MG63 (cell line): ENCODE measurements around the gene FCAMR. TPM values are rescaled to one million over a fixed set of nuclear protein-coding genes. Genes with fewer than 3 reads are reported as not detected.

Experiments
- DNase-seq: peaks from one replicate; pipeline ENCODE4 v3.0.0-alpha.2; 2020
- H3K27me3 ChIP-seq: fragments of 250-450 bp; sonication (Bioruptor Pico); 2 replicates; pipeline ENCODE4 v1.5.1; 2020; ENCODE audit warnings: mild to moderate bottlenecking, moderate library complexity
- H3K36me3 ChIP-seq: fragments of 250-450 bp; sonication (Bioruptor Pico); 2 replicates; pipeline ENCODE4 v1.5.1; 2020; ENCODE audit warnings: mild to moderate bottlenecking, moderate library complexity
- H3K4me3 ChIP-seq: fragments of 250-450 bp; sonication (Bioruptor Pico); 2 replicates; pipeline ENCODE4 v1.5.1; 2020; ENCODE audit warnings: mild to moderate bottlenecking, moderate library complexity
- H3K9me3 ChIP-seq: fragments of 250-450 bp; sonication (Bioruptor Pico); 2 replicates; pipeline ENCODE4 v1.5.1; 2020; ENCODE audit warnings: mild to moderate bottlenecking, moderate library complexity
- total RNA-seq: library from RNA; depleted of rRNA; stranded (reverse); fragments of >200 nt; shearing (Covaris generic); gene quantifications from 2 replicates; pipeline ENCODE4 v1.2.3, GENCODE V29; 2014; ENCODE audit warnings: low replicate concordance

The FCAMR gene
- total RNA-seq, 1 experiment from 2014 or later: not detected

GRCh38 chr1:206972728-206973127, 2.5 kb upstream of the FCAMR start:
- Histone ChIP-seq H3K36me3 (no peaks in the 10 kb centered on the region), H3K27me3 (peaks cover 6% of the 10 kb centered on the region; the same call in 1 of the 2 replicates), H3K4me3 (no peak overlapping the region), H3K9me3 (no peaks in the 10 kb centered on the region)
- DNase-seq: no peak

DNA sequence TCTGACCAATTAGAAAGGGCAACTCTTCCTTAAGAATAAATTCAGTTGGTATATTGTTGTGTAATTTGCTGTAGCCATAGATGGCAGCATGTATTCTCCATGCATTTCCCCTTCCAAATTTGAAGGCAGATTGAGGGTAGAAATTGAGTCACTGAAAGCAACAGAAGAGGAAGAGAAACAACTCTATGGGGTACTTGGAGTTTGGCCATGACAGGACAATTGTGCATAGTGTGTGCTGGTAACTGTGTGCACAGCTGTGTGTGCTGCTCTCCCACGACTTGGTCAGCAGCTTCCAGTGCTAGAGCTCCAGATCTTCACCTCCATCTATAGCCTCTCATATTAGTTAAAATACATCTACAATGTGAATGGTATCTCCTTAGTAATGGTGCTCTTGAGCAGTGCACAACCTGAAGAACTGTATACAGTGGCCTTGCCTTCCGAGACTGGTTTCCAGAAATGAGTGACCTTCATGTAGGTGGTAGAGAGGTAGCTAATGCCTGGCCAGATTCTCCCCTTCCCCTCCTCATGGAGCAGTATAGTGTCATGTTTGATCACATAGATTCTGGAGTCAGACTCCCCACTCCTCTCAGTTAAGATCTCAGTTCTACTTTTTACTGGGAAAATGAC, 882 bp upstream of the FCAMR start:
- Histone ChIP-seq H3K4me3 (no peak overlapping the region), H3K36me3 (no peaks in the 10 kb centered on the region), H3K27me3 (peaks cover 6% of the 10 kb centered on the region; the same call in 1 of the 2 replicates), H3K9me3 (no peaks in the 10 kb centered on the region)
- DNase-seq: no peak

GRCh38 chr1:206969090-206969489, 1.2 kb downstream of the FCAMR start:
- no peak for DNase-seq

DNA sequence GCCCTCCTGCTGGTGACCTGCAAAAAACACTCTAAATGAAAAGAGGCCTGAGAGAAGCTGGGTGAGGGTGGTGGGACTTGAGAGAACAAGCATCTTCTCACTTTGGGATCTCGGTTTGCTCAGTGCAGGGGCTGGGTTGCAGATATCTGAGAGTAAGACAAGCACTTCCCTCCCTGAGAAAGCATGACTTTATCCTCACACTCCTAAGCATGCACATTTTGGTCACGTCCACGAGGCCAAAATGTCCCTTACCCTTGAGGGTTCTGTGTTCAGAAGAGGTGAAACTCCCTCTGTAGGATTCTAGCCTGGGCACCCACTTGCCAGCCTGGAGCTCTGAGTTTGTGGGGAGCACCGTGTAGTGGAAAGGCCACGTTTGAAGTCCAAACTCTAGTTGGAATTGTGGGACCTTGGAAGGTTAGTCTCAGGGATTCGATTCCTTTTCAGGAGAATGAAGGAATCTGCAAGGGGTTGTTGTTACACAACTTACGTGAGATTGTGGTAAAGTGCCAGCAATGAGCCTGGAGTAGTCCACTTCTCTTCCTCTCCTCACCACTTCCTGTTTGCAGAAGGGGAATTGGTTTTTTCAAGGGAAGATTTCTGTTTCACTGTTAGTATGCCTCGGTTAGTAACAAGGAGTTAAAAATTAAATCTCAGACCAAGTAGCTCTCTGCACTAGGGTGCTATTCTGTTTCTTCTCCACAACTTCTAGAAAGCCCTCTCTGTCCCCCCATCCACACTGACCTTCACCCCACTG, 3.0 kb downstream of the FCAMR start:
- peaks cover 2% of the 10 kb centered on the region; the same call in 1 of the 2 replicates for H3K27me3 ChIP-seq
- H3K4me3 ChIP-seq: no peak overlapping the region
- H3K36me3 ChIP-seq: no peaks in the 10 kb centered on the region
- no peaks in the 10 kb centered on the region for H3K9me3 ChIP-seq
- no peak for DNase-seq

More at GRCh38 chr1:206969090-206969489, 1.2 kb downstream of the FCAMR start:
- Histone ChIP-seq H3K36me3 (no peaks in the 10 kb centered on the region), H3K4me3 (no peak overlapping the region), H3K9me3 (no peaks in the 10 kb centered on the region), H3K27me3 (peaks cover 6% of the 10 kb centered on the region; the same call in 1 of the 2 replicates)

DNA sequence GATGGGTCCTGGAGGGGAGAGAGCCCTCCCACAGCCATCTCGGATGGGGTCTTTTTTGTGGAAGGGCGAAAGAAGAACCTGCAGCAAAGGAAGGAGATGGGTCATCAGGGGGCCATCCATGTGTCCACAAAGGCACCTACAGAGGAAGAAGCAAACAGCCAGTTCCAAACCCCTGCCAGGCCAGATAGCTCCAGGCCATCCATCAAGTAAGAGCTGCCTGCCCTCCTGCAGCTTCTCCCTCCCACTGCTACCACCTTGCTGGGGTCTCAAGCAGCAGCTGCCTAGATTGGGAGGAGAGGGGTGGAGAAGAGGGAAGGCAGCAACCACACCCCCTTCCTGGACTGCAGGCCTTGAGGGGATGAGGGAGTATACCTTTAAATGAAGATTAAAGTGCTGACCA, 4.5 kb downstream of the FCAMR start:
- Histone ChIP-seq H3K4me3 (no peak overlapping the region), H3K27me3 (no peaks in the 10 kb centered on the region), H3K9me3 (no peaks in the 10 kb centered on the region), H3K36me3 (no peaks in the 10 kb centered on the region)
- DNase-seq: no peak

DNA sequence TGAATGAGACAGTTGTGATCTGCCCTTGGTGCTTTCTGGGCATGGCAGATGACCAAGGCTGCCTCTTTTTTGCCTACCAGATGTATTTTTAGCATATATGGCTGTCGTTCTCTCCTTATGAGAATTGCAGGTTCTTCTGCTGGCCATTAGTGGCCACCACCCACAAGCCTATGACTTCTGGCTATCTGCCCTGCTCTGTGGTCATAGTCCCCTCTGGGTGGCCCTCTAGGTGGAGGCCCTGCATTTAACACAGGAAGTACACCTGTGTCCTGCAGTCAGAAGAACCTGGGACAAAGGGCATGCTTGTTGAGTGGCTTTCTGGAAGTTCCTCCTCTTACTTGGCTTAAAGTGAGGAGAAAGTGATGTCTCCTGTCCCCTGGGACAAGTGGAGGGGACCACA, 6.5 kb downstream of the FCAMR start:
- Histone ChIP-seq H3K36me3 (no peaks in the 10 kb centered on the region), H3K27me3 (no peaks in the 10 kb centered on the region), H3K4me3 (no peak overlapping the region), H3K9me3 (no peaks in the 10 kb centered on the region)
- no peak for DNase-seq

- no peak overlapping the region for H3K4me3 ChIP-seq
These were observed 7.0 kb downstream of the FCAMR start for GRCh38 chr1:206963119-206963712.

GRCh38 chr1:206962272-206962671, 8.0 kb downstream of the FCAMR start:
- DNase-seq: no peak
- no peak overlapping the region for H3K4me3 ChIP-seq
- H3K9me3 ChIP-seq: no peaks in the 10 kb centered on the region
- no peaks in the 10 kb centered on the region for H3K36me3 ChIP-seq
- no peaks in the 10 kb centered on the region for H3K27me3 ChIP-seq

More at GRCh38 chr1:206963119-206963712, 7.0 kb downstream of the FCAMR start:
- no peaks in the 10 kb centered on the region for H3K36me3 ChIP-seq
- DNase-seq: no peak
- H3K9me3 ChIP-seq: no peaks in the 10 kb centered on the region
- no peaks in the 10 kb centered on the region for H3K27me3 ChIP-seq

GRCh38 chr1:206961668-206962067, 8.6 kb downstream of the FCAMR start:
- DNase-seq: no peak
- Histone ChIP-seq H3K36me3 (no peaks in the 10 kb centered on the region), H3K9me3 (no peaks in the 10 kb centered on the region), H3K4me3 (no peak overlapping the region), H3K27me3 (no peaks in the 10 kb centered on the region)

- Histone ChIP-seq H3K4me3 (no peak overlapping the region), H3K36me3 (no peaks in the 10 kb centered on the region), H3K9me3 (no peaks in the 10 kb centered on the region), H3K27me3 (no peaks in the 10 kb centered on the region)
- DNase-seq: no peak
These were observed 9.4 kb downstream of the FCAMR start for GRCh38 chr1:206960676-206961386.

DNA sequence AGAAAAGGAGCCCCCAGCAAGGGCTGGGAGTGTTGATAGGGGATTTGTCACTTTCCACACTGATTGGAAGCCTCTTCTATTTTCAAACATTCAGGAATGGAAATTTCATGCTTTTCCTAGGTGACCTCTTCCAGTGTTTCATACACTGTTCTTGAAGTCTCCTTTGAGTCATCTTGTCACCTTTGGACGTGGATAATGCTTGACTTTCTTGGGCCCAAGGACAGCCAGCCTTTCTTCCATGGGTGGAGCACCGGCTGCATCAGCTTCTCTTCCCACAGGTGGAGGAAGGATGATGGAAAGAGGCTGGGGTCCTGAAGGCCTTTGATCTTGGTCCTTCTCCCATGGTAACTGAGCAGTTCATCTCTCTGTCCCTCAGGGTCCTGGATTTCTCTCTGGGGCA, 12.1 kb downstream of the FCAMR start:
- H3K4me3 ChIP-seq: no peak overlapping the region
- no peaks in the 10 kb centered on the region for H3K36me3 ChIP-seq
- H3K9me3 ChIP-seq: no peaks in the 10 kb centered on the region
- DNase-seq: no peak
- no peaks in the 10 kb centered on the region for H3K27me3 ChIP-seq

- no peak overlapping the region for H3K4me3 ChIP-seq
- DNase-seq: no peak
- H3K9me3 ChIP-seq: no peaks in the 10 kb centered on the region
- H3K36me3 ChIP-seq: no peaks in the 10 kb centered on the region
- H3K27me3 ChIP-seq: no peaks in the 10 kb centered on the region
These were observed 12.6 kb downstream of the FCAMR start for GRCh38 chr1:206957639-206958038.

DNA sequence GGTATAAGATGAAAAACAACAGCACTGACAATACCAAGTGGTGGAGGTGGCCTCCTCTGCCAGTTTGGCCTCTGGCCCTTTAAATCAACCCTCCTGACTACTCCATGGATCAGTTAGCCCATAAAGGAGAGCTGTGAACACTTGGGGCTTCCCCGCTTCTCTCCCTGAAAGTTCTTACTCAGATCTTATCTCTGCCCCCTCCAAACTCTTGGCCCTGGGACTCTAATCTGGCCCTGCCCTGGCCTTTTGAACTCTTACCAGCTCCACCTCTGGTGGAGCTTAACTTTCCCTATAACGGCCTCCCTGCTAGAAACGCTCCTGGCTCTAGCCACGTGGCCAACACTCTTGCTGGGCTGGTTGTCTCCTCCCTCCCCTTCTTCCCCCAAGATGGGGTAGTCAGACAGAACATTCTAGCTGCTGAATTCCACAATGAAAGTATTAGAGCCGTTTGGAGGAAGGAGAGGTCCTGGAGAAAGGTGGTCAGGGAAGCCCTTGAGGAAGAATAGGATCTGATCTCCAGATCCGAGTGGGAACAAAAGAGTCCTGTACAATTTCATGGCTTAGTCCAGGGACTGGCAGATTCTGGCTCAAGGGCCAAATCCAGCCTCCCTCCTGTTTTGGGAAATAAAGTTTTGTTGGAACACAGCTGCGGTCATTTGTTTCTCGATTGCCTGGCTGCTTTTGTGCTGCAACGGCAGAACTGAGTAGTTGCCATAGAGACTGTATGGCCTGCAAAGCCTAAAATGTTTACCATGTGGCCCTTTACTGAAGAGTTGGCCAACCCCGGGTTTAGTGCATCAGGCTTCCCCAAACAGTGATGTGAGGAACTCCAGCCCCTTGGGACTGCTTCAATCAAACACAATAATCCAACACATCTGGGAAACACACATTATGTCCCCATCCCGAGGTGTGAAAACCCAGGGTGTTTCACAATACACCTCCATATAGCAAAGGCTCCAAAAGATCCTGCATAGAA, 14.5 kb downstream of the FCAMR start:
- Histone ChIP-seq H3K27me3 (no peaks in the 10 kb centered on the region), H3K9me3 (no peaks in the 10 kb centered on the region), H3K36me3 (no peaks in the 10 kb centered on the region), H3K4me3 (no peak overlapping the region)
- no peak for DNase-seq

- DNase-seq: no peak
- Histone ChIP-seq H3K36me3 (no peaks in the 10 kb centered on the region), H3K4me3 (no peak overlapping the region), H3K9me3 (no peaks in the 10 kb centered on the region), H3K27me3 (no peaks in the 10 kb centered on the region)
These were observed 15.6 kb downstream of the FCAMR start for GRCh38 chr1:206954459-206955342.

DNA sequence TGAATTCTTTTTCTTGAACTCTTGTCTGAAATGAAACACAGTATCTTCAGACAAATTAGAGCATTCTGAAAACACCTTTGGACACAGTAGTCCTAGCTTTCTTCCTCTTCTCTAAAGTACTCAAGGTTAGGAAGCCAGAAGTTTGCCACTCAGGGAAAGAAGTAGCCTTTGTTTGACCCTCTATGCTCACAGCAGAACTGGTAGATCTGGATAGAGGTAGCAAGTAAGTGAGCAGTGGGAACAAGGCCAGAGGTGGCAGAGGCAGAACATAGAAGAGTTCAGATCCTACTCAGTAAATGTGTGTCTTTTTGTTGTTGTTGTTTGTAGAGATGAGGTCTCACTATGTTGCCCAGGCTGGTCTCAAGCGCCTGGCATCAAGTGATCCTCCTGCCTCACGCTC, 16.6 kb downstream of the FCAMR start:
- DNase-seq: no peak
- Histone ChIP-seq H3K9me3 (no peaks in the 10 kb centered on the region), H3K36me3 (no peaks in the 10 kb centered on the region), H3K27me3 (no peaks in the 10 kb centered on the region), H3K4me3 (no peak overlapping the region)
